PC-3 (cell line): ENCODE results near the gene RGS8. TPM values are rescaled to one million over a fixed set of nuclear protein-coding genes. Genes with fewer than 3 reads are reported as not detected.

Experiments used
- ATAC-seq: fragments of 200-7000 bp; cut with Tn5 transposase; 2 replicates; pipeline ENCODE4 v1.9.1; 2020; ENCODE audit warnings: mild to moderate bottlenecking, moderate library complexity
- BruUV-seq: library from RNA; stranded (reverse); fragments of 400-500 nt; replicated peaks from 2 replicates; lab custom pipeline; 2021; lab: Mats Ljungman, UMichigan
- CTCF ChIA-PET: fragments of 300-600 bp; sonication (Branson Sonifier 250); formaldehyde crosslinking; loops from one replicate; lab custom pipeline; 2022; ENCODE audit warnings: antibody characterized with exemption; lab: Charles Lee
- POLR2A ChIA-PET: fragments of 300-600 bp; sonication (Branson Sonifier 250); formaldehyde crosslinking; loops from one replicate; lab custom pipeline; 2022; ENCODE audit warnings: antibody characterized with exemption; ENCODE audit not compliant: unreplicated experiment; lab: Charles Lee
- DNase-seq: peaks from one replicate; pipeline ENCODE4 v3.0.0-alpha.2; 2015
- H2AFZ ChIP-seq: fragments of 300-600 bp; sonication (generic); 2 replicates; pipeline ENCODE4 v1.6.0; 2016; ENCODE audit warnings: antibody characterized with exemption, low read length
- H3F3A ChIP-seq: fragments of 300-600 bp; sonication (generic); one replicate; pipeline ENCODE4 v1.6.0; 2017; ENCODE audit warnings: antibody characterized with exemption, low read length, control low read depth, mild to moderate bottlenecking; ENCODE audit not compliant: unreplicated experiment
- H3K27ac ChIP-seq: fragments of 300-600 bp; sonication (generic); 2 replicates; pipeline ENCODE4 v1.5.1; 2016; ENCODE audit warnings: mild to moderate bottlenecking, low read length
- H3K27me3 ChIP-seq: fragments of 300-600 bp; sonication (generic); 2 replicates; pipeline ENCODE4 v1.6.1; 2016; ENCODE audit warnings: low read length, mixed read lengths
- H3K36me3 ChIP-seq: fragments of 300-600 bp; sonication (generic); 2 replicates; pipeline ENCODE4 v1.6.1; 2016; ENCODE audit warnings: low read depth, mixed run types, low read length, mixed read lengths
- H3K4me1 ChIP-seq: fragments of 300-600 bp; sonication (generic); 2 replicates; pipeline ENCODE4 v1.5.1; 2016; ENCODE audit warnings: low read length; ENCODE audit not compliant: insufficient read depth
- H3K4me2 ChIP-seq: fragments of 300-600 bp; sonication (generic); 2 replicates; pipeline ENCODE4 v1.6.0; 2016; ENCODE audit warnings: low read length
- H3K4me3 ChIP-seq: fragments of 300-600 bp; sonication (generic); 2 replicates; pipeline ENCODE4 v1.5.1; 2016; ENCODE audit warnings: mild to moderate bottlenecking, low read length, mixed read lengths
- H3K79me2 ChIP-seq: fragments of 300-600 bp; sonication (generic); 2 replicates; pipeline ENCODE4 v1.6.1; 2017; ENCODE audit warnings: low read length, mixed read lengths
- H3K9ac ChIP-seq: fragments of 300-600 bp; sonication (generic); 2 replicates; pipeline ENCODE4 v1.6.0; 2016; ENCODE audit warnings: mild to moderate bottlenecking, low read length
- H3K9me2 ChIP-seq: fragments of 300-600 bp; sonication (generic); replicated peaks from 2 replicates; pipeline ENCODE4 v1.6.1; 2016; ENCODE audit warnings: mixed run types, low read length, mixed read lengths
- H3K9me3 ChIP-seq: fragments of 300-600 bp; sonication (generic); 2 replicates; pipeline ENCODE4 v1.6.1; 2016; ENCODE audit warnings: low read length, mixed read lengths
- H4K20me1 ChIP-seq: fragments of 300-600 bp; sonication (generic); 2 replicates; pipeline ENCODE4 v1.6.1; 2016; ENCODE audit warnings: low read length, mixed read lengths
- EZH2 ChIP-seq: fragments of 300-600 bp; sonication (generic); IDR thresholded peaks from one replicate; pipeline ENCODE4 v1.6.1; 2017; ENCODE audit warnings: antibody characterized with exemption, mild to moderate bottlenecking, low read length; ENCODE audit not compliant: unreplicated experiment
- EZH2phosphoT487 ChIP-seq: fragments of 300-600 bp; sonication (generic); IDR thresholded peaks from 2 replicates; pipeline ENCODE4 v1.6.1; 2018; ENCODE audit warnings: mild to moderate bottlenecking, antibody characterized with exemption, low read length, borderline replicate concordance
- intact Hi-C: fragments of 100-400 bp; cut with micrococcal nuclease; formaldehyde crosslinking; loops from 2 replicates; pipeline ENCODE4 v1.9.0; 2023
- total RNA-seq: library from RNA; depleted of rRNA; stranded (reverse); fragments of >200 nt; gene quantifications from 2 replicates; pipeline ENCODE4 v1.2.3, GENCODE V29; 2014
- TF ChIP-seq, protein P1 (sequence below): fragments of 300-600 bp; sonication (generic); conservative IDR thresholded peaks from 2 replicates; pipeline ENCODE4 v1.5.1; 2017; ENCODE audit warnings: antibody characterized with exemption, low read depth, mild to moderate bottlenecking, low read length

Gene RGS8
- total RNA-seq, 1 experiment from 2014 or later = not detected

- Histone ChIP-seq H3K9me3 (no peaks in the 10 kb centered on the region), H3K4me3 (no peak overlapping the region), H3K79me2 (no peaks in the 10 kb centered on the region), H4K20me1 (no peaks in the 10 kb centered on the region), H3K27me3 (no peaks in the 10 kb centered on the region; the same call in 1 of the 2 replicates), H2AFZ (no peak overlapping the region), H3F3A (no peaks in the 10 kb centered on the region), H3K27ac (no peak overlapping the region), H3K4me2 (no peak overlapping the region), H3K36me3 (no peaks in the 10 kb centered on the region), H3K9me2 (no peaks in the 10 kb centered on the region), H3K4me1 (no peaks in the 10 kb centered on the region), H3K9ac (no peak overlapping the region)
- BruUV-seq = no TSS peak
- ATAC-seq = no peak
- TF ChIP-seq EZH2phosphoT487 = no peak
- no peak for TF ChIP-seq EZH2
- TF ChIP-seq, protein P1, sequence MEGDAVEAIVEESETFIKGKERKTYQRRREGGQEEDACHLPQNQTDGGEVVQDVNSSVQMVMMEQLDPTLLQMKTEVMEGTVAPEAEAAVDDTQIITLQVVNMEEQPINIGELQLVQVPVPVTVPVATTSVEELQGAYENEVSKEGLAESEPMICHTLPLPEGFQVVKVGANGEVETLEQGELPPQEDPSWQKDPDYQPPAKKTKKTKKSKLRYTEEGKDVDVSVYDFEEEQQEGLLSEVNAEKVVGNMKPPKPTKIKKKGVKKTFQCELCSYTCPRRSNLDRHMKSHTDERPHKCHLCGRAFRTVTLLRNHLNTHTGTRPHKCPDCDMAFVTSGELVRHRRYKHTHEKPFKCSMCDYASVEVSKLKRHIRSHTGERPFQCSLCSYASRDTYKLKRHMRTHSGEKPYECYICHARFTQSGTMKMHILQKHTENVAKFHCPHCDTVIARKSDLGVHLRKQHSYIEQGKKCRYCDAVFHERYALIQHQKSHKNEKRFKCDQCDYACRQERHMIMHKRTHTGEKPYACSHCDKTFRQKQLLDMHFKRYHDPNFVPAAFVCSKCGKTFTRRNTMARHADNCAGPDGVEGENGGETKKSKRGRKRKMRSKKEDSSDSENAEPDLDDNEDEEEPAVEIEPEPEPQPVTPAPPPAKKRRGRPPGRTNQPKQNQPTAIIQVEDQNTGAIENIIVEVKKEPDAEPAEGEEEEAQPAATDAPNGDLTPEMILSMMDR = no peak
- no peak for DNase-seq
- intact Hi-C loops = no loop called here
- ChIA-PET POLR2A (no interaction called here), CTCF (no interaction called here)
These were observed 12.5 kb downstream of the RGS8 start for GRCh38 chr1:182671750-182672486.

- H3K9me3 ChIP-seq = no peaks in the 10 kb centered on the region
- CTCF ChIA-PET = no interaction called here
- H4K20me1 ChIP-seq = no peaks in the 10 kb centered on the region
- H3K36me3 ChIP-seq = no peaks in the 10 kb centered on the region
- no peak overlapping the region for H3K9ac ChIP-seq
- ATAC-seq = no peak
- no peak for DNase-seq
- POLR2A ChIA-PET = no interaction called here
- BruUV-seq = no TSS peak
- H3K79me2 ChIP-seq = no peaks in the 10 kb centered on the region
- no peak overlapping the region for H3K4me3 ChIP-seq
- H3K27ac ChIP-seq = no peak overlapping the region
- H3K4me2 ChIP-seq = no peak overlapping the region
- intact Hi-C loops = no loop called here
- no peaks in the 10 kb centered on the region for H3F3A ChIP-seq
- H3K9me2 ChIP-seq = no peaks in the 10 kb centered on the region
- H3K4me1 ChIP-seq = no peaks in the 10 kb centered on the region
- no peak overlapping the region for H2AFZ ChIP-seq
- peaks cover 8% of the 10 kb centered on the region; the same call in 1 of the 2 replicates for H3K27me3 ChIP-seq
- TF ChIP-seq EZH2 = no peak
- TF ChIP-seq, protein P1 = no peak
- no peak for TF ChIP-seq EZH2phosphoT487
These were observed 14.2 kb downstream of the RGS8 start for GRCh38 chr1:182670032-182670749.

DNA sequence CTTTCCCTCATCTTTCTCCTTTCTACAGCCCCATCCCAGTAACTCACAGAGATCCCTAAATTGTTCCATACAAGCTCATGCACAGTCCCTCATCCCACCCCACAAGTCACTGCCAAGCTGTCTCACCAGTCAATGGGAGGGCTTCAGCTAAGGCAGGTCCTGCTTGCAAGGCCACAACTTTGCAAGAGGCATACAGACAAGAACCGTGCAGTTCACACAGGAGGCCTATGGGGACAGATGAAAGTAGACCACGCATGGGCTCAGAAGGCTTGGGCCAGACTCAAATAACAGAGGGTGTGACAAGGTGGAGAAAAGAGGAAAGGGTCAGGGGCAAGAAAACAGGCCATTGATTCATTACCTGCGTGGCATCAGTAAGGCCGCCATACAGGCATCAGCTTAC is 15.1 kb downstream of the RGS8 start:
- H3K9me2 ChIP-seq = no peaks in the 10 kb centered on the region
- ChIA-PET CTCF (no interaction called here), POLR2A (no interaction called here)
- BruUV-seq = no TSS peak
- no peak overlapping the region for H3K9ac ChIP-seq
- no peaks in the 10 kb centered on the region for H3F3A ChIP-seq
- H3K4me2 ChIP-seq = no peak overlapping the region
- H4K20me1 ChIP-seq = no peaks in the 10 kb centered on the region
- no peak for ATAC-seq
- no peaks in the 10 kb centered on the region for H3K36me3 ChIP-seq
- peaks cover 10% of the 10 kb centered on the region; the same call in 1 of the 2 replicates for H3K27me3 ChIP-seq
- no peaks in the 10 kb centered on the region for H3K9me3 ChIP-seq
- intact Hi-C loops = no loop called here
- H3K4me3 ChIP-seq = no peak overlapping the region
- H3K4me1 ChIP-seq = no peaks in the 10 kb centered on the region
- no peak overlapping the region for H2AFZ ChIP-seq
- no peak overlapping the region for H3K27ac ChIP-seq
- TF ChIP-seq EZH2 = no peak
- no peak for DNase-seq
- H3K79me2 ChIP-seq = no peaks in the 10 kb centered on the region
